Measurements from ENCODE around the gene RASA4B. TPM values are rescaled to one million over a fixed set of nuclear protein-coding genes. Genes with fewer than 3 reads are reported as not detected.

RASA4B gene
- total and polyA plus RNA-seq, 2 experiments from 2014 or later = 3.2 to 9.3 TPM

GRCh38 chr7:102444961-102445673, 72.5 kb downstream of the RASA4B start:
- 93% methylated on average over 17 of the region's 17 CpGs for WGBS (ENCODE audit: low lambda C conversion rate, missing lambda C conversion rate)
- no peaks in the 10 kb centered on the region for H3K9me2 ChIP-seq (replicated peaks; ENCODE audit: insufficient read depth)
- no peaks in the 10 kb centered on the region for H3K27me3 ChIP-seq
- no peaks in the 10 kb centered on the region for H3K4me1 ChIP-seq (ENCODE audit: insufficient read depth)
- H3K36me3 ChIP-seq (replicated peaks; ENCODE audit: insufficient read depth, low read depth) = no peaks in the 10 kb centered on the region
- H3K4me3 ChIP-seq = no peak overlapping the region
- DNase-seq (ENCODE audit: low spot score) = no peak
- no peaks in the 10 kb centered on the region for H3K79me2 ChIP-seq
- no peaks in the 10 kb centered on the region for H4K20me1 ChIP-seq (ENCODE audit: insufficient read depth, poor library complexity, severe bottlenecking)
- H3K27ac ChIP-seq = no peak overlapping the region
- H3K9me3 ChIP-seq (ENCODE audit: low read depth) = no peaks in the 10 kb centered on the region
- H2AFZ ChIP-seq = no peak overlapping the region
- H3K4me2 ChIP-seq = no peak overlapping the region
- TF ChIP-seq CTCF (IDR thresholded peaks at IDR 0.05; ENCODE audit: poor library complexity) (no peak), EZH2phosphoT487 (IDR thresholded peaks at IDR 0.05; ENCODE audit: low read depth, severe bottlenecking, unreplicated experiment) (no peak), EZH2 (IDR thresholded peaks at IDR 0.05; ENCODE audit: borderline replicate concordance) (no peak)

GRCh38 chr7:102439963-102440795, 77.4 kb downstream of the RASA4B start:
- H2AFZ ChIP-seq = no peak overlapping the region

GRCh38 chr7:102436118-102436517, 81.5 kb downstream of the RASA4B start:
- TF ChIP-seq CTCF (IDR thresholded peaks at IDR 0.05; ENCODE audit: poor library complexity) (no peak), EZH2 (IDR thresholded peaks at IDR 0.05; ENCODE audit: borderline replicate concordance) (no peak), EZH2phosphoT487 (IDR thresholded peaks at IDR 0.05; ENCODE audit: low read depth, severe bottlenecking, unreplicated experiment) (no peak)
- Histone ChIP-seq H3K27me3 (no peaks in the 10 kb centered on the region), H4K20me1 (ENCODE audit: insufficient read depth, poor library complexity, severe bottlenecking) (no peaks in the 10 kb centered on the region), H3K4me3 (no peak overlapping the region), H3K4me2 (no peak overlapping the region), H2AFZ (no peak overlapping the region), H3K36me3 (replicated peaks; ENCODE audit: insufficient read depth, low read depth) (no peaks in the 10 kb centered on the region), H3K27ac (no peak overlapping the region), H3K4me1 (ENCODE audit: insufficient read depth) (peaks cover 6% of the 10 kb centered on the region), H3K79me2 (peaks cover 9% of the 10 kb centered on the region), H3K9me2 (replicated peaks; ENCODE audit: insufficient read depth) (no peaks in the 10 kb centered on the region), H3K9me3 (ENCODE audit: low read depth) (no peaks in the 10 kb centered on the region)
- no peak for DNase-seq (ENCODE audit: low spot score)
- WGBS (ENCODE audit: low lambda C conversion rate, missing lambda C conversion rate) = 96% methylated on average over 10 of the region's 10 CpGs

More at GRCh38 chr7:102439963-102440795, 77.4 kb downstream of the RASA4B start:
- Histone ChIP-seq H3K9me2 (replicated peaks; ENCODE audit: insufficient read depth) (no peaks in the 10 kb centered on the region), H3K27me3 (no peaks in the 10 kb centered on the region), H3K4me1 (ENCODE audit: insufficient read depth) (no peaks in the 10 kb centered on the region), H3K9me3 (ENCODE audit: low read depth) (no peaks in the 10 kb centered on the region), H4K20me1 (ENCODE audit: insufficient read depth, poor library complexity, severe bottlenecking) (no peaks in the 10 kb centered on the region), H3K36me3 (replicated peaks; ENCODE audit: insufficient read depth, low read depth) (no peaks in the 10 kb centered on the region), H3K79me2 (no peaks in the 10 kb centered on the region), H3K4me3 (no peak overlapping the region), H3K27ac (no peak overlapping the region), H3K4me2 (no peak overlapping the region)
- DNase-seq (ENCODE audit: low spot score) = peak; percentile 49
- TF ChIP-seq CTCF (IDR thresholded peaks at IDR 0.05; ENCODE audit: poor library complexity) (no peak), EZH2 (IDR thresholded peaks at IDR 0.05; ENCODE audit: borderline replicate concordance) (no peak), EZH2phosphoT487 (IDR thresholded peaks at IDR 0.05; ENCODE audit: low read depth, severe bottlenecking, unreplicated experiment) (no peak)
- 78% methylated on average over 17 of the region's 17 CpGs for WGBS (ENCODE audit: low lambda C conversion rate, missing lambda C conversion rate)
